ENCODE data around the gene RAVER2.

RAVER2 gene

GRCh38 chr1:64836802-64837201 is 91.9 kb downstream of the RAVER2 start:
- no peak overlapping the region for H3K27ac ChIP-seq
- TF ChIP-seq CTCF (IDR thresholded peaks at IDR 0.05) (no peak), ZFX (IDR thresholded peaks at IDR 0.05; ENCODE audit: borderline replicate concordance) (no peak)

DNA sequence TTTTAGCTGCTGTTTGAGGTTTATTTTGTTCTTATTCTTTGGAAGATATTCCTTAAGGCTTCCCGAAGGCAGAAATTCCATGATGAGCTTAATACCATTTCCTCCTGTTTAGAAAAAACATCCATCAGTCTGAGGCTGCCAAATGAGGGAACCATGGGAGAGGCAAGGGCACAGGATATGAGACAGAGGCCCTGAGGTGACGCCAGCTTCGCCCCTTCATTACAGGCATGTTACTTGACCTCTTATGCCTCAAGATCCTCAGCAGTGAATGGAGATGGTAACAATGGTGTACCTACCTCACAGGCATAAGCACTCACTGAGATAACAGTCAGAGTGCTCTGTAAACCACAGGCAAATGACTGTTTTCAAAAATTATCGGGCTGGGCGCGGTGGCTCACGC is 93.6 kb downstream of the RAVER2 start:
- TF ChIP-seq CTCF (IDR thresholded peaks at IDR 0.05) (no peak), ZFX (IDR thresholded peaks at IDR 0.05; ENCODE audit: borderline replicate concordance) (no peak)
- H3K27ac ChIP-seq, result no peak overlapping the region

GRCh38 chr1:64839261-64839660 is 94.4 kb downstream of the RAVER2 start:
- TF ChIP-seq ZFX (IDR thresholded peaks at IDR 0.05; ENCODE audit: borderline replicate concordance) (no peak), CTCF (IDR thresholded peaks at IDR 0.05) (no peak)
- H3K27ac ChIP-seq, result no peak overlapping the region

GRCh38 chr1:64839732-64840405 is 95.0 kb downstream of the RAVER2 start:
- no peak for TF ChIP-seq ZFX (IDR thresholded peaks at IDR 0.05; ENCODE audit: borderline replicate concordance)
- no peak for TF ChIP-seq CTCF (IDR thresholded peaks at IDR 0.05)
- H3K27ac ChIP-seq, result no peak overlapping the region

DNA sequence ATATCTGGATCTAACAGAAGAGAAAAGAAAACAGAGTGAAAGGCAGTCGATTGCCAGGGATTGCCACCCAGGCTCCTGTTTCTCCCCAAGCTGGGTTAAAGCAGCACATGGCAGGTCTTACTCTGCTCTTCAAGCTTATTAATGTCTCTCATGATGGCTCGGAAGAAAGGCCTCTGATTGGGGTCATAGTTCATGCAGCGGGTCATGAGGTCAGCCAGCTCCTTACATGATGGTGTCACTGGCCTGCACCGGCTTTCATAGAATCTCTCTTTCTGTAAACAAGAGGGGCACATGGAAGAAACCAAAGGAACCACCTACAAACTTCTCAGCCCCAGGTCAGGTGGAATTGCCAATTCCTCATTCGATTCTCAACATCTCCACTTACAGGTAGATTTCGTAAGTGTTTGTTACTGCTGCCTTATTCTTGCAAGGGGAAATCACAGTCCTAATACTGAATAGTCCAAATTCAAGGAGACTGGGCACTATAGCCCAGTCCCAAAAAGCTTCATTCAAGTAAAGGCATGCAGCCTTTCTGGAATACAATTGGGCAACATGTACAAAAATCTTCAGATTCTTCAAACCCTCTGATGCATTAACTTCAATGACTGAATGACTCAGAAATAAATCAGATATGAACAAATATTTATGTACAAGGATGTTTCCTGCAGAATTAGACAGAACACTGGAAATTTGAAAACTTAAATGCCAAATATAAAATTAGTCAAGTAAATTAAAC is 96.6 kb downstream of the RAVER2 start:
- TF ChIP-seq ZFX (IDR thresholded peaks at IDR 0.05; ENCODE audit: borderline replicate concordance) (no peak), CTCF (IDR thresholded peaks at IDR 0.05) (no peak)
- no peak overlapping the region for H3K27ac ChIP-seq

DNA sequence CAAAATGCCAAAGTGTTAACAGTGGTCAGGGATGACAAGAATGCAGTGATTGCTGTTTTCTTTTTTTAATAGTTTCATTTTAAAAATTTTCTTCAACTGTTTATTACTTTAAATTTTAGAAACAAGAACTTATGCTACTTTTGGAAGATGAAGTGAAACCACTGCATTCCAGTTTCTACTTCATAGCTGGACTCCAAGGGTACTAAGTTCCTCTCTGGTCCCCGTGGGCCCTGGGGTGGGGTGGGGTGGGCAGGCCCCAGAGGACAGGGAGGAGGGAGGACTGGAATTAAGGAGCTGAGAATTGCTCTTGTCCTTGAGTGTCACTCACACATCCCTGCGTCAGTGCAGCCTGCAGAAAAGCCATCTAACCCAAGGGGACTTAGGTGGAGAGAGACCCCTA is 97.3 kb downstream of the RAVER2 start:
- TF ChIP-seq CTCF (IDR thresholded peaks at IDR 0.05), result no peak
- no peak for TF ChIP-seq ZFX (IDR thresholded peaks at IDR 0.05; ENCODE audit: borderline replicate concordance)
- no peak overlapping the region for H3K27ac ChIP-seq

DNA sequence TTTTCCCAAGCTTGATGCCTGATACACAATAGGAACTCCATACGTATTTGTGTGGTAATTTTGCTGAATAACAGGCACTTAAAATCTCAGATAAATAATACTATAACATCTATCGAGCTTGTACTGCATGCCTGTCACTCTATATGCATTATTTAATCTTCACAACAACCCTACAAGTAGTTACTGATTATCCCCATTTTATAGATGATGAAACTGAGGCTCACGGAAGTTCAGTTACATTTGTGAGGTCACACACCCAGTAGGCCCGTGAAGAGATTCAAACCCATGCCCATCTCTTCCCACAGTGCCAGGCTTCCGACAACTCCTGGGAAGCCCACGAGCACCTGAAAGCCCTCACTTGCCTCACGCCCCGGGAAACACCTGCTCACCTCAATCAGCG is 98.8 kb downstream of the RAVER2 start:
- no peak for TF ChIP-seq ZFX (IDR thresholded peaks at IDR 0.05; ENCODE audit: borderline replicate concordance)
- TF ChIP-seq CTCF (IDR thresholded peaks at IDR 0.05), result no peak

More for the DNA sequence above, 98.8 kb downstream of the RAVER2 start:
- no peak overlapping the region for H3K27ac ChIP-seq
